ENCODE data around the gene GPA33. TPM values are rescaled to one million over a fixed set of nuclear protein-coding genes. Genes with fewer than 3 reads are reported as not detected.

Gene GPA33
- total RNA-seq, 1 donor from 2014 or later: not detected

GRCh38 chr1:167077128-167077867 is 12.9 kb downstream of the GPA33 start:
- Mint-ChIP-seq H3K27ac (ENCODE audit: unreplicated experiment) (no peak overlapping the region), H3K36me3 (ENCODE audit: unreplicated experiment) (peaks cover 9% of the 10 kb centered on the region), H3K9me3 (ENCODE audit: unreplicated experiment) (no peaks in the 10 kb centered on the region), H3K4me1 (ENCODE audit: low read depth, unreplicated experiment) (peaks cover 10% of the 10 kb centered on the region), H3K4me3 (ENCODE audit: unreplicated experiment) (no peak overlapping the region), H3K27me3 (ENCODE audit: unreplicated experiment) (peaks cover 6% of the 10 kb centered on the region)
- no peak for DNase-seq
- no peak for TF ChIP-seq CTCF (IDR thresholded peaks at IDR 0.05; ENCODE audit: partially characterized antibody, unreplicated experiment)

DNA sequence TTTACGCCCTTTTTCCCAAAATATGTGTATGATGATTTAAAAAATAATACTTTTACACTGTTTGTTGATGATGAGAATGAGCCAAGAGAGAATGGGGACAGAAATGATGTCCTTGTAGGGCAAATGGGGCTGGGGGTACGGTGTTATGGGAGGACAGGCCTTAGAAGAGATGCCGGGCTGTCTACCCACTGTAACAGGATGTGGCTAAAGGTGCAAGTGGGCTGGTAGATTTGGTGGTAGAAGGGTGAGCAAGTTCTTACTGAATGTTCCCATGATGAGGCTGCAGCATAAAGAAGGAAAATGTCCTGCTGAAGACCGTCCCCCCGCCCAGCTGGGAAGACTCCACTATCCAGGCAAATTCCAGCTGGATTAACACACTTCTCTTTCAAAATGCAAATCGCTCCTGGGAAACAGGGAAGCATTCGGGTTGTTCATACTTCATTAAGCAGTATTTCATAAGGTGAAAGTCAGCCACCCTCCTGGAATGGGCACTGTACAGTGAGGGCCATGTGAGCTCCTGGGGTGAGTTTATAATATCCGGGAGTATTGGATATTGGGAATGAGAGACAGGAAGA is 14.0 kb downstream of the GPA33 start:
- no peak for DNase-seq
- no peak for TF ChIP-seq CTCF (IDR thresholded peaks at IDR 0.05; ENCODE audit: partially characterized antibody, unreplicated experiment)
- Mint-ChIP-seq H3K36me3 (ENCODE audit: unreplicated experiment) (peaks cover 8% of the 10 kb centered on the region), H3K27me3 (ENCODE audit: unreplicated experiment) (peaks cover 5% of the 10 kb centered on the region), H3K27ac (ENCODE audit: unreplicated experiment) (no peak overlapping the region), H3K9me3 (ENCODE audit: unreplicated experiment) (no peaks in the 10 kb centered on the region), H3K4me1 (ENCODE audit: low read depth, unreplicated experiment) (peaks cover 4% of the 10 kb centered on the region), H3K4me3 (ENCODE audit: unreplicated experiment) (no peak overlapping the region)

GRCh38 chr1:167071286-167071685 is 18.9 kb downstream of the GPA33 start:
- TF ChIP-seq CTCF (IDR thresholded peaks at IDR 0.05; ENCODE audit: partially characterized antibody, unreplicated experiment): no peak
- peaks cover 1% of the 10 kb centered on the region for H3K9me3 Mint-ChIP-seq (ENCODE audit: unreplicated experiment)
- no peak overlapping the region for H3K4me3 Mint-ChIP-seq (ENCODE audit: unreplicated experiment)
- H3K27me3 Mint-ChIP-seq (ENCODE audit: unreplicated experiment): peaks cover 7% of the 10 kb centered on the region
- H3K27ac Mint-ChIP-seq (ENCODE audit: unreplicated experiment): no peak overlapping the region
- no peaks in the 10 kb centered on the region for H3K4me1 Mint-ChIP-seq (ENCODE audit: low read depth, unreplicated experiment)
- DNase-seq: no peak
- H3K36me3 Mint-ChIP-seq (ENCODE audit: unreplicated experiment): no peaks in the 10 kb centered on the region

GRCh38 chr1:167068761-167069160 is 21.4 kb downstream of the GPA33 start:
- TF ChIP-seq CTCF (IDR thresholded peaks at IDR 0.05; ENCODE audit: partially characterized antibody, unreplicated experiment): no peak
- peaks cover 1% of the 10 kb centered on the region for H3K9me3 Mint-ChIP-seq (ENCODE audit: unreplicated experiment)
- H3K4me3 Mint-ChIP-seq (ENCODE audit: unreplicated experiment): no peak overlapping the region
- no peak for DNase-seq
- H3K36me3 Mint-ChIP-seq (ENCODE audit: unreplicated experiment): no peaks in the 10 kb centered on the region
- peaks cover 2% of the 10 kb centered on the region for H3K27me3 Mint-ChIP-seq (ENCODE audit: unreplicated experiment)
- H3K4me1 Mint-ChIP-seq (ENCODE audit: low read depth, unreplicated experiment): no peaks in the 10 kb centered on the region
- H3K27ac Mint-ChIP-seq (ENCODE audit: unreplicated experiment): no peak overlapping the region

DNA sequence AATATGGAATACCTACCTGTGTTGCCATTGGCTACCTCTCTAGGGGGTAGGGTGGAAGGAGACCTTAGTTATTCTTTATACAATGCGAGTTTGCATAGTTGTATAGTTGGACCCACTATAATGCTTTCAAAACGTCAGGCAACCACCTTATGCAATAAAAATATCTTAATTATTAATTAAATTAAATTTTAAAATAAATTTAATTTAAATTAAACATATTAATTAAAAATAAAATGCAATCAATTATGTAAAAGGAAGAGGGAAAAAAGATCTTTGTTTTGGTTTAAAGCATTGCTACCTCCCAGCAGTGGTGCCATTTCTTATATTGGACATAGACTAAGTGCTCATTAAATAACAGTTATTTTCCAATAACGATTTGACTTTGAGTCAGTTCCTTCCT is 22.3 kb downstream of the GPA33 start:
- Mint-ChIP-seq H3K27ac (ENCODE audit: unreplicated experiment) (no peak overlapping the region), H3K4me3 (ENCODE audit: unreplicated experiment) (no peak overlapping the region), H3K27me3 (ENCODE audit: unreplicated experiment) (peaks cover 2% of the 10 kb centered on the region), H3K4me1 (ENCODE audit: low read depth, unreplicated experiment) (no peaks in the 10 kb centered on the region), H3K9me3 (ENCODE audit: unreplicated experiment) (peaks cover 1% of the 10 kb centered on the region), H3K36me3 (ENCODE audit: unreplicated experiment) (no peaks in the 10 kb centered on the region)
- no peak for TF ChIP-seq CTCF (IDR thresholded peaks at IDR 0.05; ENCODE audit: partially characterized antibody, unreplicated experiment)
- no peak for DNase-seq
